Stimulated activated CD4-positive, alpha-beta T cell treated with anti-CD3 and anti-CD28 coated beads, Interleukin-4, amount 100 ng/mL, for 1 hour (primary cell): Measurements from ENCODE around the gene WWC2.

Experiments used
- DNase-seq: peaks from one replicate; pipeline ENCODE4 v3.0.0-alpha.2; 2020

The WWC2 gene

DNA sequence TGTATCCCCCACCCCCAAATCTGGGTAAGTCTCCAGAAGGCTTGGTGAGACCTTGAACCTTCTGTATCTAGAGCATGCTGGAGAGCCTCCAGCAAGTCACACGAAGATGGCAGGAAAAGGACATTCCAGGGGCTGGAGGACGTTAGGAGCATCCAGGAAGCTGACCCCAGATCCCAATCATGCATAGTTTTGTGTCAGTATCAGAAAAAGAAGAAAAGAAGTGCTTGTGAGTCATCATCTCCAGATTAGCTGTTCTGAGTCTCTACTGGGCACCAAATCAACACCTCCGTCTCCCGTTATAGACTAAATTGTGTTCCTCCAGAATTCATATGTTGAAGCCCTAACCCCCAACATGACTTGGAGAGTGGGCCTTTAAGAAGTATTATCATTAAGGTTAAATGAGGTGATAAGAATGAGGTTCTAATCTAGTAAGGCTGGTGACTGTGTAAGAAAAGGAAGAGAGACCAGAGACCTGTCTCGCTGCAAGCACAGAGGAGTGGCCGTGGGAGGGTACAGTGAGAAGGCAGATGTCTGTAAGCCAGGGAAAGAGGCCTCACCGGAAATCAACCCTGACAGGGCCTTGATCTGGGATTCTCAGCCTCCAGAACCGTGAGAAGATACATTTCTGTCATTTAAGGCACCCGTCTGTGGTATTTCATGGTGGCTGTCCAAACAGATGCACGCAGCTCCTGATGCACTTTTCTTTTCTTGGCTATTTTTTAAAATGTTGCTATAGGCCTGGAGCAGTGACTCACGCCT, 261.3 kb downstream of the WWC2 start:
- no peak for DNase-seq

DNA sequence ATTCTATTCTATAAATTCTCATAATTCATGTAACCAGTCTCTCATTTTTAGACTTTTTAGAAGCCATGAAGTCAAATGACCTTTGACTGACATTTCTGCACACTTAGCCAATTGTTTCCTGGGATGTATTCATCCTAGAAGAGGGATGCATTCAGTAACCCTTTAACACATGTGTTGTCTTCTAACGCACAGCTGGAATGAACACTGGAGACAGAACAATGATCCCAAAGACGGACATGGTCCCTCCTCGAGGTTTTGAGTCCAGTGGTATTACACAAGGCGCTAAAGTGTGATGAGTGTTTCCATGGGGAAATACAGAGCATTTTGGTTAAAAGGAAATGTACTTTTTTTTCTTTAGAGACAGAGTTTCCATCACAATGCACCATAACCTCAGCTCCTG, 263.0 kb downstream of the WWC2 start:
- no peak for DNase-seq

DNA sequence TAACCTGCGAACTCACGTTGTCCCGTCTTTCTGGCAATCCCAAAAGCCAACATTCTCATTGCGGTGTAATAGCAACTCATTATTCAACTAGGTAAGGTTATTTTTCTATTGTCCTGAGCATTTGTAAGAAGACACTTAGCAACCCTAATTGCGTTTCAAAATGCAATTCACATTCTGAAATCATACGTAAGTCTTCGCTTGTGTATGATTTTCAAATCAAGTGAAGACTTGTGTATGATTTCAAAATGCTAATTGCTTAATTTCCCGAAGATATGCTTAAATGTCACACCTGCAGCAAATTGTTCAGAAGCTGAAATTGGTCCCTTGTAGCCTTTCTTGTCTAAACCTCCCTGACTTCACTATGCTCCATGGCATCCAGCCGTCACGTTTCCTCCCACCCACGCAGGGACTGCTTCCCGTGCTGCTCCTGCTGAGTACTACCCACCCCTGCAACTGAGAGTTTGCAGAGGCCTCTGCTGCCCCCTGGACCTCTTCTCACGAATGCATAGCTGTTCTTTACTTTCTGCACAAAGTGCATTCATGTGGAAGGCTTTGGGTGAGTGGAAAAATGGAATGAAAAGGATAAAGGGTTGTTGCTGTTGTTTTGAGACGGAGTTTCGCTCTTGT, 264.0 kb downstream of the WWC2 start:
- no peak for DNase-seq

DNA sequence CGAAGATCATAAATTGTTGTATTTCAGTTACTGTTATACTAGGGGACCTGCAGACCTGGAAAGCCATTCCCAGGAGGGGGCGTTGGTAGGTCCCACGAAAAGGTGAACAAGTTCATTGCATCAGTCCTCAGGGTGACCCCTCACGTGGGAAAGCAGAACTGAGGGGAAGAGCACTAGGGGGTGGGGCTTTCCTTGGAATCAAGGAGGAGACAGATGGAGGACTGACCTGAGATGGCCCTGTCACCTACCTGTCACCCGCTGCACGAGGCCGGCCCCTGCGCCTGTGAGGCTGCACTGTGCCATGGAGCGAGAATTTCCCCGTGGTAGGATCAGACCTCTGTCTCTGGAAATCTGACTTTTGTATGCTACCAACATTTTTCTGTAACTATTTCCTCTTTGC, 265.0 kb downstream of the WWC2 start:
- no peak for DNase-seq

DNA sequence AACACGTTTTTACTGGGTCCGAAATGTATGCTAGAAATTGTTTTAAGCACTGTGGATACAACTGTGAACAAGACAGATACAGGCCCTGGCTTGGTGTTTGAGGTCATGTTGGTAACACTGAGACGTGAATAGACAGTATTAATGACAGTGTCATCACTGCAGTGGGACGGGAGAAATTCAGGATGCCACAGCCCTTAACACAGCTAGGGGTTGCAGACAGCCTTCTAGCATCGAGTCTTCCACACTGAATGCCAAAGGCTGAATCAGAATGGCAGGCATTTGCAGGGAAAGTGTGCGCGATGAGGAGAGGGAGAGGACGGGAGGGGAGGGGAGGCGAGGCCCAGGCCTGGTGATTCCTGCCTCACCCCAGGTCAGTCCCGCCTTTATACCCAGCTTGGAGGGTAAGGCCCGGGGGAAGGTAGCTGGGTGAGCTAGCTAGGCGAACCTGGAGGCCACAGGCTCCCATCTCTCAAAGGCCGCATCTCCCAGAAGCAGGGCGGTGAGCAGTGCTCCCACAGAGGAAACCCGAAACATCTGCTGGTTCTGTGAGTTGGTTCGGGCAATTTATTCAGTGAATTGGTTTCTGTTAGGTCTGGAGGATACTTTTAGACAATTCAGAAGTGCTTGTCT, 267.3 kb downstream of the WWC2 start:
- no peak for DNase-seq

DNA sequence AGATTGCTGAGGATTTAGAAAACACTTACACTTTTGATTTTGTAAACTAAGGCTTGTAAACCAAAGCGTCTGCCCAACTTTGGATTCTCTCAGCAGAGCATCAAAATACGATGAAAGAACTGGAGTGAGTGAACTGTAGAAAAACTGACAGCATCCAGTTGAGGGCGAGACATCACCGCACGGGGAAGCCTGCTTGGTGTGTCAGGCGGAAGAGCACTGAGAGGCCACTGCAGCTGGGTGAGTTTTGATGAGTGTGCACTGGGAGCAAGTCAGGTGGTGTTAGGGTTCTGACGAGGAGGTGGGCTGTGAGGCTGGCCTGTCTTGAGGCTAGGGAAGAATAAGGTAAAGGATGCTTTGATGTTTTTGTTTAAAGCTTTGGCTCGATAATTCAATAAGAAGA, 270.0 kb downstream of the WWC2 start:
- DNase-seq, result no peak
